ENCODE data around the gene TMPRSS9.

The TMPRSS9 gene

DNA sequence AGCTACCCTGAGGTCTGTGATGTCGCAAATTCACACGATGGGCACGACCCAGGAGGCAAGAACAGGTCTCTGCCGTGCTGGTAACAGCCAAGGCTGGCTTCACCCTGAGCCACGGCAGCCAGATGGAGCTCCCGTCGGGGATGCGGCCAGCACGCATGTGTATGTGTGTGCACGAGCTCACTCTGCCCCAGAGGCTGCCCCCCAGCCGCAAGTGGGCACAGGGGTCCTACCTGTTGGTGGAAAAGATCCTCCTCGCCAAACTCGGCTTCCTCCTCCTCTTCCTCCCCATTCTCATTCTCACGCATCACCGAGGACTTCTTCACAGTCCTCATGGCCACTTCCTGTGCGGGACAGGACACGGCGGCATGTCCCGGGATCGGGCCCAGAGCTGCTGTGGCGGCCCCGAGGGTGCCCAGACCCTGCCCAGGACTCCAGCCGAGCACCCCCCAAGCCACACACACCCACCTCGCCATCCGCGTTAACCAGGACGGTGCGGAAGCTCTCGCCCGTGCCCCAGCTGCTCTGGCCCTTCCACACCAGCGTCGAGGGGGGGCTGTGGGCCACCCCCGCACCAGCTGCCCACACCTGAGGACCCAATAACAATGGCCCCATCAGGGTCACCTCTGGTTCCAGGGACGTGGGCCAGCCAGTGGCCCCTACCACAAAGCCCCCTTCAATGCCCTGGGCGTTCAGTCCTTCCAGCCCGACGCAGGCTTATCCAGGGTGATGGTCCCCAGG, 71.4 kb downstream of the TMPRSS9 start:
- no peak for DNase-seq (ENCODE audit: extremely low read depth in 1 of 2, low read depth in 1 of 2)

GRCh38 chr19:2432131-2432848, 72.2 kb downstream of the TMPRSS9 start:
- no peak for DNase-seq (ENCODE audit: extremely low read depth in 1 of 2, low read depth in 1 of 2)

DNA sequence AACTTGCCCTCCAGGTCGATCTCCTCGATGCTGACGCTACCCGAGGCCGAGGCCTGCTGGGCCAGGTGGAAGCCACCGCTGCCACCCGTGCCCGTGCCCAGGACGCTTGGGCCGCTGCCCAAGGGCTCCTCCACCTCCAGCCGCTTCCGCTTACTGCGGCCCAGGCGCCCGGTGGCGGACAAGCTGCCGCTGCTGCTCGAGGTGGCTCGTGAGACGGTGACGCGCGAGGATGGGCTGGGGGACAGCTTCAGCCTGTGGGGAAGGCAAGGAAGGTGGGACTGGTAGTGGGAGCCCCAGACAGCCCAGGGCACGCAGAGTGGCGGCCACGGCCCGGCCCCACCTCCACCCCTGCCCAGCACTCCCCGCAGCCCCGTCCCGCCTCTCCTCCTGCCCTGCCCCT, 73.8 kb downstream of the TMPRSS9 start:
- no peak for DNase-seq (ENCODE audit: extremely low read depth in 1 of 2, low read depth in 1 of 2)

GRCh38 chr19:2434267-2434666, 74.2 kb downstream of the TMPRSS9 start:
- DNase-seq (ENCODE audit: extremely low read depth in 1 of 2, low read depth in 1 of 2) = no peak

DNA sequence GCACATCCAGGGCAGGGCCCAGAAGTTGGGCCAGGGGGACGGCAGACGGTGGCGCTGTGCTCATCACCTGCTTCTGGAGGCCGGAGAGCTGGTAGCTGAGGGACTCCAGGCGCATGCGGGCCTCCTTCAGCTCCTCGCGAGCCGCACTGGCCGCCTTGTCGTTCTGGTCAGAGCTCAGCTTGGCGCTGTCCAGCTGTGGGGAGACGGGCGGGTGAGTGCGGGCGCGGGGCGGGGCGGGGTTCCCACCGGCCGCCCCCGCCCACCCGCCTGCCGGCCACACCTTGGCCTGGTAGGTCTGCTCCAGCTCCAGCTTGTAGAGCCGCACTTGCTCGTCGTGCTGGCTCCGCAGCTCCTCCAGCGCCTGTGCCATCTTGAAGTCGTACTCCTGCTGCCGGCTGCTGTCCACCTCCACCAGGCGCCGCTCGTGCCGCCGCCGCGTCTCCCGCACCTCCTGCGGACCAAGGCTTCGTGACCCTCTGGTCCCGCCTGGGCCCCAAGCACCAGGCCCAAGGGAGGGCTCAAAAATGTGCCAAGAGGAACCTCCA, 74.7 kb downstream of the TMPRSS9 start:
- DNase-seq (ENCODE audit: extremely low read depth in 1 of 2, low read depth in 1 of 2) = no peak

DNA sequence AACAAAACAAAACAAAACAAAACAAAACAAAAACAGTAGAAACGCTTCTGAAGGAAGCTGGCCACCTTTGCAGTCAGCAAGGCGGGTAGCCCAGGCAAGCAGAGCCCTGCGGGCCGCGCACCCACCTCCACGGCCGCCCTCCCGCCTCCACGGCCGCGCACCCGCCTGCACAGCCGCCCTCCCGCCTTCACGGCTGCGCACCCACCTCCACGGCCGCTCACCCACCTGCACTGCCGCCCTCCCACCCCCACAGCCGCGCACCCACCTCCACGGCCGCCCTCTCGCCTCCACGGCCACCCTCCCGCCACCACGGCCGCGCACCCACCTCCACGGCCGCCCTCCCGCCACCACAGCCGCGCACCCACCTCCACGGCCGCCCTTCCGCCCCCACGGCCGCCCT, 76.3 kb downstream of the TMPRSS9 start:
- no peak for DNase-seq (ENCODE audit: extremely low read depth in 1 of 2, low read depth in 1 of 2)

GRCh38 chr19:2436926-2437325, 76.9 kb downstream of the TMPRSS9 start:
- DNase-seq (ENCODE audit: extremely low read depth in 1 of 2, low read depth in 1 of 2) = no peak

DNA sequence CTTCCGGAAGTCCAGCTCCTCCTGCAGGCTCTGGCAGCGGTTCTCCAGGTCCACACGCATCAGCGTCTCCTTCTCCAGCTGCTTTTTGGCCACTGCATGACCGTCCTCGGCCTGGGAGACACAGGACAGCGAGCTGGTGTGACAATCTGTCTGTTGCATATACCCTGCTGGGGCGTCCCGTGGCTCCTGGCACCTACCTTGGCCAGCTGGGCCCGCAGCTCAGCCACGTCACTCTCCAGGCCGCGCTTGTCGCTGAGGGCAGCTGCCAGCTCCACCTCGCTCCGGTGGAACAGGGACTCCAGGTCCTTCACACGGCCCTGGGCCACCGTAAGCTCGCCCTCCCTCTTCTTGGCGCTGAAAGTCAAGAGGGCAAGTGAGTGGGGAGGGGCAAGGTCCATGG, 78.1 kb downstream of the TMPRSS9 start:
- DNase-seq (ENCODE audit: extremely low read depth in 1 of 2, low read depth in 1 of 2) = no peak

- no peak for DNase-seq (ENCODE audit: extremely low read depth in 1 of 2, low read depth in 1 of 2)
These were observed 80.5 kb downstream of the TMPRSS9 start for GRCh38 chr19:2440515-2440914.

DNA sequence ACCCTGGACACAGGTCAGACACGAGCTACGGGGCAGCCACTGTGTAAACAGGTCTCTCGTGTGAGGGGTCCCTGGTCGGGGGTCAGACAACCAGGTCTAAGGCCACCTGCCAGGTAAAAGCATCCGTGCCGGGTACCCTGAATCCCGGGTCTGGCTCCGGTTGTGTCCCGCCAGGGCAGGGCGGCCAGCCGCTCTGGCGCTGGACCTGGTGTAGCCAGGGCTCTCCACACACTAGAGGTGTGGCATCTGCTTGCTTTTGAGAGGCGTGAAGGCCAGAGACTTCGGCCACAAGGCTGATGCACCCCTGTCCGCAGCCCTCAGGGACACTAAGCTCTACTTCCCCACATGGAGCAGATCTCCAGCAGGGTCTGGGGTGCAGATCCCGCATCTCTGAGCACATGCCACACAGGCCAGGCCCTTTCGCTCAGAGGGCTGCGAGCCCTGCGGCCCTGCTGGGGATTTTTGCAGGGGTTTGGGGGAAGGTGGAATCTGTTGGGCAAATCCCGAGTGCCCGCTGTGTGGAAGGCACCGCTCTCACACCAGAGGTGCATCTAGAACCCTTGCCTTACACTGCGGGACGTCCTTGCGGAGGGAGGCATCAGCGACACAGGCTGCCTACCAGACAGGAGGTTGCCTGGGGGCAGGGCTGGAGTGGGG, 81.2 kb downstream of the TMPRSS9 start:
- no peak for DNase-seq (ENCODE audit: extremely low read depth in 1 of 2, low read depth in 1 of 2)

DNA sequence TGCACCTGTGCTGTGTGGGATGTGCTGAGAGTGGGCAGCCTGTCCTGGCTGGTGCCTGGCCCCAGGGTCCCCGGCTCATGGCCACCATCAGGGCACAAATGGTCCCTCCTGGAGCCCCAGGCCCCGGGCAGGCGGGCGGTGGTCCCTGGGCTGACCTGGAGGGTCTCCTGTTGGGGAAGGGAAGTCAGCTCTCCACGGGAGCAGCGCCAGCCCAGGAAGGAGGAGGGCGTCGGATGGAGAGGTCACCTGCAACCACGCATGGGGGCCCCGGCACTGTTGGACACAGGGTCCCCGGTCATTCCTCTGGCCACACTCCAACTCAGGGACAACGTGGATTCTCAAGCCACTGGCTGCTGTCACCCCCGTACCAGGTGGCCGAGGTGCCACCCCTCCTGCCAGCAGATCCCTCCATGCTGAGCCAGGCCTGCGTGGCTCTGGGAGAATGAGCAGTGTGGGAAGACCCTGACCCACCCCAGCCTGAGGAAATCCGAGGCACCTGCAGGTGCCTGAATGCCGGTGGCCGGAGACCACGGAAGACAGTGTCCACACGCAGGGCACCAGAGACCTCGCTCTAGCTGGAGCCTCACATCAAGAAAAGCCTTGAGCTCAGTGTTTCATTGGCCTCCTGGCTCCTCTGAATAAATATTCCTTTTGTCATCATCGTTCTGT, 83.2 kb downstream of the TMPRSS9 start:
- no peak for DNase-seq (ENCODE audit: extremely low read depth in 1 of 2, low read depth in 1 of 2)

DNA sequence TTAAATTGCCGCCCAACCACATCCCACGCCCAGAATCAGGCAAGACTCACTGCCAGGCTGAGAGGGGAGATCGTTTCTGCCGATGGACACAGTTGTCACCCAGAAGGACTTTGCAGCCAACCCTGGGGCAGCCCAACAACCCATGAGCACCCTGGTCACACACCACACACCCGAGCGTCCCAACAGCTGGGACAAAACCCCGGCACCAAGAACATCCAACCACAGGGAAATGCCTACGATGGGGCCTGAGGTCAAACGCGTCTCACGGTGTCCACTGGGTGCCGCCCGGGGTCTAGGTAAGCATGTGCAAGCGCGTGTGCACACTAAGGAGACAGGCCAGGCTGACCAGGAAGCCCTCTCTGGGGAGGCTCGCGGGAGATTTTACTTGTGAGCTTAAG, 83.7 kb downstream of the TMPRSS9 start:
- DNase-seq (ENCODE audit: extremely low read depth in 1 of 2, low read depth in 1 of 2) = no peak

DNA sequence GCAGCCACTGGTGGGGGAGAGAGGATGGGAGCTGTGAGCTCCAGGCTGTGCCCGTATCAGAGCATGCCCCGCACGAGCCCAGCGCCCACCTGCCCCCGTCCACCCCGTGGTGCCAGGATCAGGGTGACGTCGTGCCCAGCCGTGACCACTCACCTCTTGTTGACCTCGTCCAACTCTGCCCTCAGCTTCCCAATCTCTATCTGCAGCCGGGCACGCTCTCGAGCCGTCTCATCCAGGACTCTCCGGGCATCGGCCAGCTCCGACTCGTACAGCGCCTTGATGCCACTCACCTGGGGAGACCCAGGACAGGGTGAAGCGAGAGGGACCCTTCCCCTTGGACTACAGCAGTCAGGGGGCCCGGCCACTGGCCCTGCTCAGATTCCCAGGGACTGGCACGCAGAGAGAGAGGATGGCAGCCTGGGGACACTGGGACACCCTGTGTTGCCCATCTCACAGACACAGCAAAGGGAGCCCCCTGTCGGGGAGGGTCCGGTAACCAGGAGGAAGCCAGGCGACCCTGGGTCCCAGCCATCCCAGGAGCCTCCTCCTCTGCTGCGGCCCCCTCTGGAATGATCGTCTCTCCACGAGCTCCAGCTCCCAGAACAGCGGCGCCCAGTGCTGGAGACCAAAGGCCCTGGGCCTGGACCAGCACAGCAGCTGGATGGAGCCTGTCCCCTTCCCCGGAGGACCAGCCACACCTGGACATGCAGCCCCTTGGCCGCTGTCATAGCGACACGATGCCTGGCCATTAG, 84.4 kb downstream of the TMPRSS9 start:
- no peak for DNase-seq (ENCODE audit: extremely low read depth in 1 of 2, low read depth in 1 of 2)

GRCh38 chr19:2446381-2446780, 86.3 kb downstream of the TMPRSS9 start:
- no peak for DNase-seq (ENCODE audit: extremely low read depth in 1 of 2, low read depth in 1 of 2)

GRCh38 chr19:2449019-2449418, 89.0 kb downstream of the TMPRSS9 start:
- DNase-seq (ENCODE audit: extremely low read depth in 1 of 2, low read depth in 1 of 2) = no peak

GRCh38 chr19:2451138-2451537, 91.1 kb downstream of the TMPRSS9 start:
- DNase-seq (ENCODE audit: extremely low read depth in 1 of 2, low read depth in 1 of 2) = no peak

DNA sequence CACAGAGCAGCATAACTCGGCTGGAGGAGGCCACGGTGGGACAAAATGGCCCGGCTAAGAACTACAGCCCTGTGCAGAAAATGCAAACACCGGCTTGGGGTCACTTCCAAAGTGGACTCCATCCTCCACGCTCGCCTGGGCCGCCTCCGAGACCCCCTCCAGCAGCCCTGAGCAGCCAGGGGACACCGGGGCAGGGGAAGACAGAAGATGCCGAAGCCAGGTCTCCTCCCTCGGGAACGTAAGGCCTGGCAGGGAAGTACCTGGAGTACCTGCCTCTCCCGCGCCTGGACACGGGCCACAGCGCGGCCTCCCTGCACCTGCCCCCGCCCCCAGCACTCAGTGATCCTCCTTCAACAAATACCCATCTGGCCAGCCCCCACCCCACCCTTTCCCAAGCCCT, 91.7 kb downstream of the TMPRSS9 start:
- no peak for DNase-seq (ENCODE audit: extremely low read depth in 1 of 2, low read depth in 1 of 2)

GRCh38 chr19:2453431-2454025, 93.5 kb downstream of the TMPRSS9 start:
- no peak for DNase-seq (ENCODE audit: extremely low read depth in 1 of 2, low read depth in 1 of 2)

DNA sequence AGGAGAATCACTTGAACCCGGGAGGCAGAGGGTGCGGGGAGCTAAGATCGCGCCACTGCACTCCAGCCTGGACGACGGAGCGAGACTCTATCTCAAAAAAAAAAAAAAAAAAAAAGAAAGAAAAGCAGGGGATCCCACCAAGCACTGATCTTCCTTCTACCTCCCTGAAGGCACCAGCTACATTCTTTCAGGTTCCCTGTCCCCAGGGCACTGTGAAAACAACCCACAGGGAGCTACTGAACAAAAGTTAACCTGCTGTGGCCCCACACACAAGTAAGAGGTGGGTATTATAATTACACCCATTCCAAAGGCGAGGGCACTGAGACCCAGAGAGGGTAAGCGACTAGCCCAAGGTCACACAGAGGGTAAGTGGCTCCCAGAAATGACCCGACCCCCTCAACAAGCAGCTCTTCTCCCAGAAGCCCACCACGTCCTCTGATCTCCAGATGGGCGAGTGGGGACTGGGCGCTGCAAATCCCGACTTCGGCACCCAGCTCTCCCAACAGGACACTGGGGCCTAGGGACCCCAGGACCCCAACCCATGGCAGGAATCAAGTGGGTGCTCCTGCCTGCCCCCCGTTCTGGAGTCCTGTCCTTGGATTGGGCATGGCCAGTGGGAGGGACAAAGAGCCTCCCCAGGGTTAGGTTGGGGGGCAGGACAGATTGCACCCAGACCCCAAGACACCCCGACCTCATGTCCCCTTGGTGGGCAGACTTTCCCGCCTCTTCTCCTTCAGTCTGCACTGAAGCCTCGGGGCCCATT, 94.3 kb downstream of the TMPRSS9 start:
- no peak for DNase-seq (ENCODE audit: extremely low read depth in 1 of 2, low read depth in 1 of 2)

Data from activated CD8-positive, alpha-beta memory T cell treated with anti-CD3 and anti-CD28 coated beads for 1 hour (primary cell).